Measurements from ENCODE around the gene SP5.

GRCh38 chr2:170744248-170745002, 29.3 kb downstream of the SP5 start:
- no peak for TF ChIP-seq CTCF (IDR thresholded peaks at IDR 0.05; ENCODE audit: insufficient read depth, low read length, poor library complexity, severe bottlenecking)
- no peak for TF ChIP-seq EZH2phosphoT487 (conservative IDR thresholded peaks at IDR 0.05; ENCODE audit: low read length)

Measured in SU-DHL-6 (cell line).